ENCODE results near the gene HERC4.

The HERC4 gene, protein sequence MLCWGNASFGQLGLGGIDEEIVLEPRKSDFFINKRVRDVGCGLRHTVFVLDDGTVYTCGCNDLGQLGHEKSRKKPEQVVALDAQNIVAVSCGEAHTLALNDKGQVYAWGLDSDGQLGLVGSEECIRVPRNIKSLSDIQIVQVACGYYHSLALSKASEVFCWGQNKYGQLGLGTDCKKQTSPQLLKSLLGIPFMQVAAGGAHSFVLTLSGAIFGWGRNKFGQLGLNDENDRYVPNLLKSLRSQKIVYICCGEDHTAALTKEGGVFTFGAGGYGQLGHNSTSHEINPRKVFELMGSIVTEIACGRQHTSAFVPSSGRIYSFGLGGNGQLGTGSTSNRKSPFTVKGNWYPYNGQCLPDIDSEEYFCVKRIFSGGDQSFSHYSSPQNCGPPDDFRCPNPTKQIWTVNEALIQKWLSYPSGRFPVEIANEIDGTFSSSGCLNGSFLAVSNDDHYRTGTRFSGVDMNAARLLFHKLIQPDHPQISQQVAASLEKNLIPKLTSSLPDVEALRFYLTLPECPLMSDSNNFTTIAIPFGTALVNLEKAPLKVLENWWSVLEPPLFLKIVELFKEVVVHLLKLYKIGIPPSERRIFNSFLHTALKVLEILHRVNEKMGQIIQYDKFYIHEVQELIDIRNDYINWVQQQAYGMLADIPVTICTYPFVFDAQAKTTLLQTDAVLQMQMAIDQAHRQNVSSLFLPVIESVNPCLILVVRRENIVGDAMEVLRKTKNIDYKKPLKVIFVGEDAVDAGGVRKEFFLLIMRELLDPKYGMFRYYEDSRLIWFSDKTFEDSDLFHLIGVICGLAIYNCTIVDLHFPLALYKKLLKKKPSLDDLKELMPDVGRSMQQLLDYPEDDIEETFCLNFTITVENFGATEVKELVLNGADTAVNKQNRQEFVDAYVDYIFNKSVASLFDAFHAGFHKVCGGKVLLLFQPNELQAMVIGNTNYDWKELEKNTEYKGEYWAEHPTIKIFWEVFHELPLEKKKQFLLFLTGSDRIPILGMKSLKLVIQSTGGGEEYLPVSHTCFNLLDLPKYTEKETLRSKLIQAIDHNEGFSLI

DNA sequence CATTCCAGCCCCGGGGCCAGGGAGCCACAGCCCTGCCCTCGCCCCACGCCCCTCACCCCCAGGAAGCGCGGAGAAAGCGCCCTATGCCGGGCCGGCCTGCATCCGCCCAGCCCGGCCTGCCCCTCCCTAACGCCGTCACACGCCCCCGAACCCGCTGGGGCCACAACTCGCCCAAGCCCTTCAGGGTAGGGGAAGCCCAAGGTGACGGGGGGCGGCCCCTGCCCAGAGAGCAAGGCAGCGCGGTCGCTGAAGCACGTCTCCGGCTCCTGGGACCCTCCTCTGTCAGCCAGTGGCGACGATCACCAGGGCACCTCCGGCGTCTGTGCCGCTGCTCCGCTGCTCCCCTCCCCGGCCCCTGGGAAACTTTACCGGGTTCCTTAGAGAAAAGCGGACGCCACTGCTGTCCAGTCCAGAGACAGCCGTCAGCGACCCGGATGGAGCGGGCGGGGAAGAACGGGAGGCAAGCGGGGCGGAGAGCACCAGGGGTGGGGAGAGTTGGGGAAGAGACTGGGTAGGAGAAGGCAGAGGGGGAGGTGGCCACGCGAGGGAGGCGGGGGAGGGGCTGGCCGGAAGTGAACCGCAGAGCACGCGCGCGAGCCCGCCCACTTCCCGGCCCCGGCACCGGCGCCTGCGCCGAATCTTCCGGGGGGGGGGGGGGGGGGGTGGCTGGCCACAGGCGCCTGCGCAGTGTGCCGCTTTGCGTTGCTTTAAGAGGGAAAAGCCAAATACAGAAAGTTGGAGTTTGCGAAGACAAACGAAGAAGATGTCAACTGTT, at the start of gene HERC4:
HERC4 (minus strand) TSS at position 509 of the 775 bp plus-strand sequence. CDS start 2,175 bp downstream, outside the sequence.
- TF ChIP-seq, protein P1, sequence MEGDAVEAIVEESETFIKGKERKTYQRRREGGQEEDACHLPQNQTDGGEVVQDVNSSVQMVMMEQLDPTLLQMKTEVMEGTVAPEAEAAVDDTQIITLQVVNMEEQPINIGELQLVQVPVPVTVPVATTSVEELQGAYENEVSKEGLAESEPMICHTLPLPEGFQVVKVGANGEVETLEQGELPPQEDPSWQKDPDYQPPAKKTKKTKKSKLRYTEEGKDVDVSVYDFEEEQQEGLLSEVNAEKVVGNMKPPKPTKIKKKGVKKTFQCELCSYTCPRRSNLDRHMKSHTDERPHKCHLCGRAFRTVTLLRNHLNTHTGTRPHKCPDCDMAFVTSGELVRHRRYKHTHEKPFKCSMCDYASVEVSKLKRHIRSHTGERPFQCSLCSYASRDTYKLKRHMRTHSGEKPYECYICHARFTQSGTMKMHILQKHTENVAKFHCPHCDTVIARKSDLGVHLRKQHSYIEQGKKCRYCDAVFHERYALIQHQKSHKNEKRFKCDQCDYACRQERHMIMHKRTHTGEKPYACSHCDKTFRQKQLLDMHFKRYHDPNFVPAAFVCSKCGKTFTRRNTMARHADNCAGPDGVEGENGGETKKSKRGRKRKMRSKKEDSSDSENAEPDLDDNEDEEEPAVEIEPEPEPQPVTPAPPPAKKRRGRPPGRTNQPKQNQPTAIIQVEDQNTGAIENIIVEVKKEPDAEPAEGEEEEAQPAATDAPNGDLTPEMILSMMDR (IDR thresholded peaks at IDR 0.05; ENCODE audit: low read depth, low read length, missing control alignments): no peak
- in situ Hi-C loops (cut with HindIII; ENCODE audit: low sequenced_read_pairs): loop anchor here (25.0 kb wide), 1 partner anchor 188 kb away; the partner anchor contains the start of gene SIRT1
- H3K4me3 ChIP-seq (ENCODE audit: low read depth, low read length): peak within 1 kb of the TSS; percentile 96

DNA sequence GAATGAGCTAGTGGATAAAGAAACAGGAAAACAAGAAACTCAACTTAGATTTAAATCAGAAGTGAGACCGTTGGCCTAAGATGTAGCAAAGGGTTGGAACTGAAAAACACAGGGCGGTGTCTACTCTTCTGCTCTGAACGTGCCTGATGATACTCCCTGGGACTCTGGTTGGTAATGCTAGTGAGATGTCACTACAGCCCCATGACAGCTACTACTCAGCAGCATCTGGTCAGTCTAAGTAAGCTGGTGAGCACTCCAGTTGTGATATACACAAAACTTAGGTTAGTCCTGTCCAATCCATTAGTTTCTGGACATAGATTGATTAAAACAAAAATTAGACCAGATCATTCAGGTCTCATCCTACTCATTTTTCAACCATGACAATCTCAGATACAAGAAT, 49.6 kb upstream of the HERC4 start:
- TF ChIP-seq, protein P1 (IDR thresholded peaks at IDR 0.05; ENCODE audit: low read depth, low read length, missing control alignments): no peak
- H3K4me3 ChIP-seq (ENCODE audit: low read depth, low read length): no peak overlapping the region
- in situ Hi-C loops (cut with HindIII; ENCODE audit: low sequenced_read_pairs): no loop called here
- DNase-seq (ENCODE audit: low read depth): no peak

More for the DNA sequence above, at the start of gene HERC4:
- DNase-seq (ENCODE audit: low read depth): peak; percentile 81

DNA sequence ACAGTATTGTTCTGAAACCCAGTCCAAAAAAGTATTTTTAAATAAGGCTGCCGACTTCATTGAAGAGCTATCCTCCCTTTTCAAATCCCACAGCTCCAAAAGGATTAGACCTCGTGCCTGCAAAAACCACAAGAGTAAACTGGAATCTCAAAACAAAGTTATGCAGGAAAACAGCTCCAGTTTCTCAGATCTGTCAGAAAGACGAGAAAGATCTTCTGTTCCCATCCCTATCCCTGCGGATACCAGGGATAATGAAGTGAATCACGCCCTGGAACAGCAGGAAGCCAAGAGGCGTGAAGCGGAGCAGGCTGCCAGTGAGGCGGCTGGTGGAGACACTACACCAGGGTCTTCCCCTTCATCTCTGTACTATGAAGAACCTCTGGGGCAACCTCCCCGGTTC, 46.8 kb upstream of the HERC4 start:
- in situ Hi-C loops (cut with HindIII; ENCODE audit: low sequenced_read_pairs): no loop called here
- DNase-seq (ENCODE audit: low read depth): no peak
- H3K4me3 ChIP-seq (ENCODE audit: low read depth, low read length): no peak overlapping the region
- TF ChIP-seq, protein P1 (IDR thresholded peaks at IDR 0.05; ENCODE audit: low read depth, low read length, missing control alignments): no peak

DNA sequence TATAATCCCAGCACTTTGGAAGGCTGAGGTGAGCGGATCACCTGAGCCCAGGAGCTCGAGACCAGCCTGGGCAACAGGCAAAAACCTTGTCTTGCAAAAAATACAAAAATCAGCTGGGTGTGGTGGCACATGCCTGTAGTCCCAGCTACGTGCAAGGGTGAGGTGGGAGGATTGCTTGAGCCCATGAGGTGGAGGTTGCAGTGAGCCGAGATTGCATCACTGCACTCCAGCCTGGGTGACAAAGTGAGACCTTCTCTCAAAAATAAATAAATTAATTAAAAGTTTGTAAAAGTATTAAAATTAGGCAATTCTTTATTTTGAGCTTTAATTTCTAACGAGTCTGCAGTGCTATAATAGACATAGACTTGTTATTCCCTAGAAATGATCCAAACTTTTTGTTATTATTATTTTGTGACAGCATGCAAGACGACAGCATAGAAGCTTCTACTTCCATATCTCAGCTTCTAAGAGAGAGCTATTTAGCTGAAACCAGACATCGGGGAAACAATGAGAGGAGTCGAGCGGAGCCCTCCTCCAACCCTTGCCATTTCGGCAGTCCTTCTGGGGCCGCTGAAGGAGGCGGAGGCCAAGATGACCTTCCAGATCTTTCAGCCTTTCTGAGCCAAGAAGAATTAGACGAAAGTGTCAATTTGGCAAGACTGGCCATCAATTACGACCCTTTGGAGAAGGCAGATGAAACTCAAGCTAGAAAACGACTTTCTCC, 46.1 kb upstream of the HERC4 start:
- no peak overlapping the region for H3K4me3 ChIP-seq (ENCODE audit: low read depth, low read length)
- TF ChIP-seq, protein P1 (IDR thresholded peaks at IDR 0.05; ENCODE audit: low read depth, low read length, missing control alignments): no peak
- no peak for DNase-seq (ENCODE audit: low read depth)

DNA sequence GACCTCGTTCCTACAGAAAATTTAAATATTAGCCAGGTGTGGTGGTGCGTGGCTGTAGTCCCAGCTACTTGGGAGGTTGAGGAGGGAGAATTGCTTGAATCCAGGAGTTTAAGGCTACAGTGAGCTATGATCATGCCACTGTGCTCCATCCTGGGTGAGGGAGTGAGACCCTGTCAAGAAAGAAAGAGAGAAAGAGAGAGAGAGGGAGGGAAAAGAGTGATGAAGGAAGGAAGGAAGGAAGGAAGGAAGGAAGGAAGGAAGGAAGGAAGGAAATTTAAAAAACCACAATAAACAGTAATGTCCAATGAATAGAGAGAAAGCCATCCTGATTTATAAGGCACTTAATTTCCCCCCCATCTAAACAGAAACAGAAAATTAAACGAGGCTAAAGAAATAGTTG, 43.6 kb upstream of the HERC4 start:
- DNase-seq (ENCODE audit: low read depth): no peak
- H3K4me3 ChIP-seq (ENCODE audit: low read depth, low read length): no peak overlapping the region
- in situ Hi-C loops (cut with HindIII; ENCODE audit: low sequenced_read_pairs): no loop called here
- TF ChIP-seq, protein P1 (IDR thresholded peaks at IDR 0.05; ENCODE audit: low read depth, low read length, missing control alignments): no peak

More for the DNA sequence above, 46.1 kb upstream of the HERC4 start:
- in situ Hi-C loops (cut with HindIII; ENCODE audit: low sequenced_read_pairs): no loop called here

Measured in astrocyte of the cerebellum (primary cell).